IMR-90 (cell line): ENCODE measurements around the gene CSNK2B. TPM values are rescaled to one million over a fixed set of nuclear protein-coding genes. Genes with fewer than 3 reads are reported as not detected.

Experiments
- ATAC-seq: fragments of 200-7000 bp; cut with Tn5 transposase; 2 replicates; pipeline ENCODE4 v1.9.1; 2020; ENCODE audit warnings: low read depth, mild to moderate bottlenecking, moderate library complexity
- BruUV-seq: library from RNA; stranded (reverse); fragments of 400-500 nt; replicated peaks from 2 replicates; lab custom pipeline; 2021; lab: Mats Ljungman, UMichigan
- CTCF ChIA-PET: fragments of 300-600 bp; formaldehyde crosslinking; extraction: SDS; loops from one replicate; lab custom pipeline; 2021; ENCODE audit warnings: antibody characterized with exemption; lab: Yijun Ruan, JAX
- POLR2A ChIA-PET: fragments of 300-600 bp; sonication (Branson Sonifier 250); formaldehyde crosslinking; loops from one replicate; lab custom pipeline; 2022; ENCODE audit warnings: antibody characterized with exemption; ENCODE audit not compliant: unreplicated experiment; lab: Charles Lee
- DNase-seq: peaks from one replicate; pipeline ENCODE4 v3.0.0; 2013
- H2AFZ ChIP-seq: replicated peaks from 2 replicates; pipeline ENCODE3; 2013; ENCODE audit warnings: low read length, mild to moderate bottlenecking; ENCODE audit not compliant: poor library complexity
- H2AK5ac ChIP-seq: 2 replicates; pipeline ENCODE4 v1.6.1; 2013; ENCODE audit warnings: low read depth, low read length, inconsistent platforms
- H2AK9ac ChIP-seq: replicated peaks from 2 replicates; pipeline ENCODE3; 2013; ENCODE audit warnings: mild to moderate bottlenecking, low read depth, low read length, moderate library complexity; ENCODE audit not compliant: poor library complexity
- H2BK120ac ChIP-seq: 2 replicates; pipeline ENCODE4 v1.6.1; 2013; ENCODE audit warnings: low read depth, low read length, inconsistent platforms
- H2BK15ac ChIP-seq: 3 replicates; pipeline ENCODE4 v1.6.1; 2013; ENCODE audit warnings: low read depth, low read length, inconsistent platforms
- H2BK20ac ChIP-seq: 2 replicates; pipeline ENCODE4 v1.6.1; 2013; ENCODE audit warnings: low read depth, mild to moderate bottlenecking, inconsistent platforms, low read length, moderate library complexity
- H2BK5ac ChIP-seq: 2 replicates; pipeline ENCODE4 v1.6.1; 2013; ENCODE audit warnings: mild to moderate bottlenecking, low read depth, low read length, inconsistent platforms; ENCODE audit not compliant: poor library complexity, severe bottlenecking
- H3K14ac ChIP-seq: replicated peaks from 2 replicates; pipeline ENCODE4 v1.6.1; 2013; ENCODE audit warnings: low read depth, low read length, inconsistent platforms
- H3K18ac ChIP-seq: 2 replicates; pipeline ENCODE4 v1.6.1; 2013; ENCODE audit warnings: low read depth, low read length, control low read depth
- H3K23ac ChIP-seq: 2 replicates; pipeline ENCODE4 v1.6.1; 2013; ENCODE audit warnings: low read depth, low read length, inconsistent platforms
- H3K27ac ChIP-seq: 2 replicates; pipeline ENCODE4 v1.5.1; 2013; ENCODE audit warnings: mild to moderate bottlenecking, control low read depth, low read length; ENCODE audit not compliant: insufficient read depth
- H3K27me3 ChIP-seq: 2 replicates; pipeline ENCODE4 v1.6.1; 2013; ENCODE audit warnings: low read length; ENCODE audit not compliant: control insufficient read depth, insufficient read depth
- H3K36me3 ChIP-seq: 2 replicates; pipeline ENCODE4 v1.6.1; 2013; ENCODE audit warnings: low read length, mixed read lengths; ENCODE audit not compliant: control insufficient read depth, insufficient read depth
- H3K4ac ChIP-seq: 2 replicates; pipeline ENCODE4 v1.6.1; 2013; ENCODE audit warnings: low read depth, low read length, inconsistent platforms
- H3K4me1 ChIP-seq: 2 replicates; pipeline ENCODE4 v1.6.1; 2013; ENCODE audit warnings: low read length, mixed read lengths; ENCODE audit not compliant: control insufficient read depth, insufficient read depth
- H3K4me2 ChIP-seq: 2 replicates; pipeline ENCODE4 v1.6.1; 2013; ENCODE audit warnings: low read depth, mild to moderate bottlenecking, control low read depth, low read length, moderate library complexity
- H3K4me3 ChIP-seq: 2 replicates; pipeline ENCODE4 v1.5.1; 2013; ENCODE audit warnings: low read depth, mild to moderate bottlenecking, control low read depth, low read length, moderate library complexity; ENCODE audit not compliant: insufficient read depth
- H3K56ac ChIP-seq: 2 replicates; pipeline ENCODE4 v1.6.1; 2013; ENCODE audit warnings: low read length, inconsistent platforms; ENCODE audit not compliant: insufficient read depth; ENCODE audit errors: extremely low read depth
- H3K79me1 ChIP-seq, 2 experiments: 2 replicates each; pipeline ENCODE4 v1.6.1; 2013; ENCODE audit warnings: low read length in 2 of 2, inconsistent platforms in 1 of 2, low read depth in 1 of 2
- H3K9ac ChIP-seq: 2 replicates; pipeline ENCODE4 v1.6.1; 2013; ENCODE audit warnings: low read depth, low read length, control low read depth
- H3K9me1 ChIP-seq: 2 replicates; pipeline ENCODE4 v1.6.1; 2013; ENCODE audit warnings: low read length, inconsistent platforms; ENCODE audit not compliant: insufficient read depth
- H3K9me3 ChIP-seq: 2 replicates; pipeline ENCODE4 v1.6.1; 2013; ENCODE audit warnings: low read length; ENCODE audit not compliant: control insufficient read depth, insufficient read depth
- H4K20me1 ChIP-seq: 2 replicates; pipeline ENCODE4 v1.6.1; 2013; ENCODE audit warnings: low read length, inconsistent platforms; ENCODE audit not compliant: insufficient read depth
- H4K5ac ChIP-seq: 2 replicates; pipeline ENCODE4 v1.6.1; 2013; ENCODE audit warnings: mild to moderate bottlenecking, low read depth, low read length, control low read depth
- H4K8ac ChIP-seq, 2 experiments: 2 replicates each; pipeline ENCODE4 v1.6.1; 2013; ENCODE audit warnings: low read depth in 2 of 2, low read length in 2 of 2, control low read depth in 1 of 2, inconsistent platforms in 1 of 2
- H4K91ac ChIP-seq: 2 replicates; pipeline ENCODE4 v1.6.1; 2013; ENCODE audit warnings: low read depth, low read length, inconsistent platforms; ENCODE audit not compliant: insufficient read depth
- CEBPB ChIP-seq: IDR thresholded peaks from 2 replicates; pipeline ENCODE4 v1.6.1; 2012; ENCODE audit warnings: low read depth, low read length, improper control_type of control experiment
- CHD1 ChIP-seq: IDR thresholded peaks from 2 replicates; pipeline ENCODE4 v1.6.1; 2012; ENCODE audit warnings: low read depth, low read length, improper control_type of control experiment
- MAZ ChIP-seq: IDR thresholded peaks from 2 replicates; pipeline ENCODE4 v1.6.1; 2012; ENCODE audit warnings: low read depth, mild to moderate bottlenecking, low read length, improper control_type of control experiment, moderate library complexity, borderline replicate concordance
- NFE2L2 ChIP-seq: fragments of 150-350 bp; IDR thresholded peaks from 2 replicates; pipeline ENCODE4 v1.6.1; 2016; ENCODE audit warnings: low read depth, mild to moderate bottlenecking, low read length
- POLR2A ChIP-seq: IDR thresholded peaks from 2 replicates; pipeline ENCODE4 v1.6.1; 2012; ENCODE audit warnings: mild to moderate bottlenecking, low read depth, low read length
- RFX5 ChIP-seq: IDR thresholded peaks from 2 replicates; pipeline ENCODE4 v1.8.0; 2012; ENCODE audit warnings: low read depth, mild to moderate bottlenecking, low read length, moderate library complexity
- SMC3 ChIP-seq: fragments of 150-350 bp; IDR thresholded peaks from 2 replicates; pipeline ENCODE4 v1.6.1; 2016; ENCODE audit warnings: low read depth, mild to moderate bottlenecking, antibody characterized with exemption, low read length, moderate library complexity
- WGBS, 2 experiments: methylation state at CpG; one replicate each; pipeline versions ENCODE4 v1.1.5 to v1.1.7; 2013; ENCODE audit warnings: missing lambda C conversion rate in 2 of 2; ENCODE audit not compliant: insufficient read length in 1 of 2; ENCODE audit errors: extremely low coverage in 2 of 2; 5-methylcytosine and 5-hydroxymethylcytosine counted together
- dilution Hi-C: fragments of 300-500 bp; cut with HindIII; formaldehyde crosslinking; loops from one replicate; pipeline ENCODE4 v1.14.3; 2018; ENCODE audit warnings: low sequenced_read_pairs; ENCODE audit not compliant: unreplicated experiment
- in situ Hi-C: fragments of 300-500 bp; cut with MboI; formaldehyde crosslinking; loops from 3 replicates; pipeline ENCODE4 v1.14.3; 2019; ENCODE audit warnings: low sequenced_read_pairs, inconsistent platforms, mixed read lengths
- intact Hi-C: fragments of 100-400 bp; cut with micrococcal nuclease; formaldehyde crosslinking; loops from 2 replicates; pipeline ENCODE4 v1.10.0; 2022
- polyA plus RNA-seq, 3 experiments: library from polyadenylated mRNA; depleted of rRNA; stranded (reverse); fragments of >200 nt; gene quantifications; 2 replicates each; pipeline ENCODE4 v1.2.3, GENCODE V29; 2012; ENCODE audit warnings: low replicate concordance in 1 of 3
- total RNA-seq: library from RNA; depleted of rRNA; stranded (reverse); fragments of >200 nt; gene quantifications from 2 replicates; pipeline ENCODE4 v1.2.3, GENCODE V29; 2012
- TF ChIP-seq, protein P1 (sequence below): fragments of 150-350 bp; IDR thresholded peaks from 2 replicates; pipeline ENCODE4 v1.6.1; 2016; ENCODE audit warnings: low read depth, mild to moderate bottlenecking, low read length, moderate library complexity, borderline replicate concordance

The CSNK2B gene
- total and polyA plus RNA-seq, 2 of the 4 experiments (the other 2 are of a cell fraction) = 194 to 240 TPM

GRCh38 chr6:31619805-31620585 lies 45.9 kb upstream of the CSNK2B start (continued):
- TF ChIP-seq NFE2L2 (no peak), CHD1 (0 out of 2 replicates have a peak, but pooled peaks have one; percentile 1), CEBPB (peak; percentile 76)

GRCh38 chr6:31620586-31621319 lies 45.1 kb upstream of the CSNK2B start, which contains the start of gene PRRC2A:
TSS of gene PRRC2A (plus strand) at chr6:31620715. CDS start at chr6:31622790, 2,075 bp downstream.
- Histone ChIP-seq H3K36me3 (peaks cover 29% of the 10 kb centered on the region), H3K9ac (peak within 1 kb of the TSS; percentile 100), H2BK120ac (peak within 1 kb of the TSS; percentile 82), H3K27ac (peak within 1 kb of the TSS; percentile 99), H3K18ac (peak within 1 kb of the TSS; percentile 78), H2AK9ac (peak within 1 kb of the TSS; percentile 100), H3K23ac (peak within 1 kb of the TSS; percentile 99), H3K4me1 (no peaks in the 10 kb centered on the region), H3K14ac (peak within 1 kb of the TSS; percentile 100), H2BK20ac (no peak within 1 kb of the TSS), H4K5ac (peak within 1 kb of the TSS; percentile 79), H2AK5ac (peak within 1 kb of the TSS; percentile 97), H3K27me3 (no peaks in the 10 kb centered on the region), H3K4ac (peak within 1 kb of the TSS; percentile 98), H2AFZ (peak within 1 kb of the TSS; percentile 99), H2BK15ac (peak within 1 kb of the TSS; percentile 71; the same call in 2 of the 3 replicates), H4K8ac (peak within 1 kb of the TSS; percentile 99), H3K4me3 (peak within 1 kb of the TSS; percentile 81), H3K79me1 (peaks cover 6 to 38% of the 10 kb centered on the region in 2 experiments), H3K9me1 (peaks cover 6% of the 10 kb centered on the region), H3K4me2 (peak within 1 kb of the TSS; percentile 98), H4K20me1 (peaks cover 44% of the 10 kb centered on the region), H3K56ac (peak within 1 kb of the TSS; percentile 97), H2BK5ac (peak within 1 kb of the TSS; percentile 98), H4K91ac (peak within 1 kb of the TSS; percentile 98), H3K9me3 (no peaks in the 10 kb centered on the region)
- ATAC-seq = peak; percentile 79
- in situ Hi-C loops (no loop called here), dilution Hi-C loops (no loop called here), intact Hi-C loops (loop anchor here (1.0 kb wide), 1 partner anchor 32 kb away; the partner anchor contains the start of gene BAG6)
- no TSS peak for BruUV-seq
- peak; percentile 59 for DNase-seq
- POLR2A ChIA-PET = no interaction called here
- TF ChIP-seq POLR2A = peak; percentile 91
- no peak for TF ChIP-seq RFX5
- peak; percentile 78; the same call in 1 of the 2 replicates for TF ChIP-seq CHD1
- TF ChIP-seq SMC3 = no peak
- TF ChIP-seq MAZ = peak; percentile 99
- TF ChIP-seq, protein P1, sequence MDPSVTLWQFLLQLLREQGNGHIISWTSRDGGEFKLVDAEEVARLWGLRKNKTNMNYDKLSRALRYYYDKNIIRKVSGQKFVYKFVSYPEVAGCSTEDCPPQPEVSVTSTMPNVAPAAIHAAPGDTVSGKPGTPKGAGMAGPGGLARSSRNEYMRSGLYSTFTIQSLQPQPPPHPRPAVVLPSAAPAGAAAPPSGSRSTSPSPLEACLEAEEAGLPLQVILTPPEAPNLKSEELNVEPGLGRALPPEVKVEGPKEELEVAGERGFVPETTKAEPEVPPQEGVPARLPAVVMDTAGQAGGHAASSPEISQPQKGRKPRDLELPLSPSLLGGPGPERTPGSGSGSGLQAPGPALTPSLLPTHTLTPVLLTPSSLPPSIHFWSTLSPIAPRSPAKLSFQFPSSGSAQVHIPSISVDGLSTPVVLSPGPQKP = no peak
- WGBS, 2 experiments = 0% methylated on average over 14 of the region's 67 CpGs; no CpG with 5 or more reads in 1 of the 2 experiments
- CTCF ChIA-PET = no interaction called here
